NCI-H1417 (cell line): ENCODE results near the gene INO80.

Experiments used
- DNase-seq, 3 experiments: peaks; one replicate each; lab custom pipeline; 2025; lab: John Stamatoyannopoulos, UW

The INO80 gene

GRCh38 chr15:41001524-41002214 is 114.4 kb downstream of the INO80 start:
- DNase-seq: no peak

- DNase-seq: no peak
Observed at GRCh38 chr15:40999190-40999589, 116.9 kb downstream of the INO80 start.

GRCh38 chr15:40995656-40996055 is 120.4 kb downstream of the INO80 start:
- no peak for DNase-seq

GRCh38 chr15:40992825-40993224 is 123.3 kb downstream of the INO80 start:
- no peak for DNase-seq

- no peak for DNase-seq
Observed at GRCh38 chr15:40992241-40992741, 123.8 kb downstream of the INO80 start.

- no peak for DNase-seq
Observed at GRCh38 chr15:40991355-40991754, 124.7 kb downstream of the INO80 start.

GRCh38 chr15:40990789-40991188 is 125.3 kb downstream of the INO80 start:
- DNase-seq: no peak

- DNase-seq: no peak
Observed at GRCh38 chr15:40990080-40990479, 126.0 kb downstream of the INO80 start.

GRCh38 chr15:40988156-40988555 is 127.9 kb downstream of the INO80 start:
- no peak for DNase-seq

GRCh38 chr15:40986820-40987219 is 129.3 kb downstream of the INO80 start:
- DNase-seq: no peak

- DNase-seq: no peak
Observed at GRCh38 chr15:40985541-40986330, 130.3 kb downstream of the INO80 start.

- no peak for DNase-seq
Observed at GRCh38 chr15:40984964-40985363, 131.1 kb downstream of the INO80 start.

GRCh38 chr15:40984406-40984805 is 131.7 kb downstream of the INO80 start:
- DNase-seq: no peak

- DNase-seq: no peak
Observed at GRCh38 chr15:40982855-40983254, 133.2 kb downstream of the INO80 start.

GRCh38 chr15:40981186-40981585 is 134.9 kb downstream of the INO80 start:
- DNase-seq: no peak

GRCh38 chr15:40978562-40978961 is 137.5 kb downstream of the INO80 start:
- no peak for DNase-seq

- DNase-seq: no peak
Observed at GRCh38 chr15:40978141-40978540, 137.9 kb downstream of the INO80 start.

- no peak for DNase-seq
Observed at GRCh38 chr15:40976819-40977218, 139.3 kb downstream of the INO80 start.

GRCh38 chr15:40974879-40975278 is 141.2 kb downstream of the INO80 start:
- no peak for DNase-seq

GRCh38 chr15:40969363-40969762 is 146.7 kb downstream of the INO80 start:
- DNase-seq: no peak

- peak in 1 of 3 experiments; percentile 35 for DNase-seq
Observed at GRCh38 chr15:40968290-40969085, 147.6 kb downstream of the INO80 start.

GRCh38 chr15:40964634-40965033 is 151.4 kb downstream of the INO80 start:
- no peak for DNase-seq
